Cerebellar nuclear complex (tissue), 1 donor: ENCODE results near the gene TRAF1.

Experiments
- DNase-seq, 2 experiments: peaks; one replicate each; lab custom pipeline; 2025; lab: John Stamatoyannopoulos, UW

The TRAF1 gene

DNA sequence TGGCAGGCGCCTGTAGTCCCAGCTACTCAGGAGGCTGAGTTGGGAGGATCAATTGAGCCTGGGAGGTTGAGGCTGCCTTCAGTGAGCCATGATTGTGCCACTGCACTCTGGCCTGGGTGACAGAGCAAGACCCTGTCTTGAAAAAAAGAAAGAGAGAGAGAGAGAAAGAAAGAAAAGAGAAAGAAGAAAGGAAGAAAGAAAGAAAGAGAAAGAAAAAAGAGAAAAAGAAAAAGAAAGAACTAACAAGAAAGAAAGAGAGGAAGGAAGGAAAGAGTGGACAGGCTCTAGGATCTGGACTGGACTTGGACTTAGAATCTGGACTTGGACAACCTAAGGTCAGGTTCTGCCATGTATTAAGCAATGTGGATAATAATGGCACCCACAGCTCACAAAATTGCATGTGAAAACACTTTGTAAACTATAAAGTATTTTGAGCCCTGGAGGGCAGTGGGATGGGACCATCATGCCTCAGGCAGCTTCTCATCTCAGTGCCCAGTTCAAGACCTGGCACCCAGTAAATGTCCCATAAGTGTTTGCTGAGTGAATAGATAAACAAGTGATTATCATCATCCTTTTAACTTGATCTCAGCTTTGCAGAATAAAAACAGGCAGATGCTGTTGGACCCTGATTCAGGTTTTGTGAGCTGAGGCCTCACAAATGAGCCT lies 36.9 kb downstream of the TRAF1 start:
- DNase-seq = no peak

DNA sequence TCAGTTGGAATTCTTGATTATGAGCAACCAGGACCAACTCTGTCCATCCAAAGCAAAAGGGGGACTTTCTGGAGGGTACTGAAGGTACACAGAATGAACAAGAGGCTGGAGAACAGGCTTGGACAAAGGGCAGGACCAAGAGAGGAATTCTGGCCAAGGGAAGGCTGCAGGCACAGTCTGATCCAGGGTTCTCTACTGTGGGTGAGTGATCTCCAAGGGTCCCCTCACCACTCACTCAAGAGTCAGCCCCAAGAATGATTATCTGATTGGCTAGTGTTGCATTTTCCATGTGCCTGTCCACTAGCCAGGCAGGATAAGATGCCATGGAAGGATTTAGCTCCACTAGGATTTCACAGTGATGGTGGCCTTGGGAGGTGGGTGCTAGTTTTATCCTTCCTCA lies 38.0 kb downstream of the TRAF1 start:
- no peak for DNase-seq

DNA sequence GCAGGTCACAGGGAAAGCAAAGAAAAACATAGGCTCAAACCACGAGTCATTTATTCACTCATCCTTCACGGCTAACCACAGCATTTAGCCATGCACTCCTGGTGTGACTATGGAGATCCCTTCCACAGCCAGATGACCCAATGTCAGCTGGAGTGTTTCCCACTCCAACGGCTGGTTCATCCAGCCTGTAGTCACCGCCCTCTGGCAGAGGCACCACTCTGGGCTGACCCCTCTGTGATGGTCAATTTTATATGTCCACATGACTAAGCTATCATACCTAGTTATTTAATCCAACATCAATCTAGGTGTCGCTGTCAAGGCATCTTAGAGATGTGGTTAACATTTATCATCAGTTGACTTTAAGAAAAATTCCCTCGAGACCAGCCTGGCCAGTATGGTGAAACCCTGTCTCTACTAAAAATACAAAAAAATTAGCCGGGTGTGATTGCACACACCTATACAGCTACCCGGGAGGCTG lies 40.1 kb downstream of the TRAF1 start:
- no peak for DNase-seq

DNA sequence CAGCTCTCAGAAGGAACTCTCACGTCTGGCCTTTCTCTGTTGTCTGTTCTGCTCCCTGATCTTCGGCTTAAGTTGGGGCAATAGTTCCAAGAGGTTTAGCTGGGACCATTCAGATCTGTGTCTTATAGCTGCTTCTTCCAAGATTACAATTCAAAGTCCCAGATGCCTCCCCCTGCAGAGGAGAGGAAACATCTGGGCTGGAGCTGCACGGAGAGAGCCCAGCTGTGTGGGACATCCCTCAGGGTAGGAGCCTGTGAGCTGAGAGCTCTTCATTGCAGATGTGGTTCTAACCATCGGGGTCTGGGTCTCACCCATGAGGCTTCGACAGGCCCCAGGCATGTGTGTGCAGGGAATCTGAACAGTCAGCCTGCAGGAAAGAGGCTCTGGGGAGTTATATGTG lies 40.6 kb downstream of the TRAF1 start:
- DNase-seq = no peak

DNA sequence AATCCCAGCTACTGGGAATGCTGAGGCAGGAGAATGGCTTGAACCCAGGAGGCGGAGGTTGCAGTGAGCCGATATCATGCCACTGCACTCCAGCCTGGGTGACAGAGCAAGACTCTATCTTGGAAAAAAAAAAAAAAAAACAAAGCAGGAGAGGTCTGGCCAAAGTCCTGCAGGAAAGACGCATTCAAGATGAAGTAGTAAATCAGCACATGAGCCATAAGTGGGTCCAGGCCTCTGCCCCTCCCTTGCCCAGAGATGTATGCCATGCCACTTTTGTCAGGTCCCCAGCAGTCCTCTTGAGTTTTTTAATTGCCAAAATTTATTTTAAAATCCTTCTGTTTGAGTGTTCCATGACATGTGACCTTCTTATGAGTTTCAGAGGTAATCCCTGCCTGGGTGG lies 41.1 kb downstream of the TRAF1 start:
- DNase-seq = no peak

DNA sequence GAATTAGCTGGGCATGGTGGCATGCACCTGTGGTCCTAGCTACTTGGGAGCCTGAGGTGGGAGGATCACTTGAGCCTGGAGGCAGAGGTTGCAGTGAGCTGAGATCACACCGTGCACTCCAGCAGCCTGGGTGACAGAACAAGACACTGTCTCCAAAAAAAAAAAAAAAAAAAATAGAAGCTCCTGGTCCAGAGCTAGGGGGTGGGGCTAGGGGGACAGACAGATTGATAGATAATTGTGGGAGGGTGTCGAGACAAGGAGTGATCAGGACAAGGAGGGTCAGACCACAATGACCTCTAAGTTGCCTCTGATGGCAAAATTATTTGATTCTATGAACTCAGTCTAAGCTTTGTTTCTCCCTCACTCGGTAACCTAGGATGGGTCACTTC lies 43.0 kb downstream of the TRAF1 start:
- DNase-seq = no peak

DNA sequence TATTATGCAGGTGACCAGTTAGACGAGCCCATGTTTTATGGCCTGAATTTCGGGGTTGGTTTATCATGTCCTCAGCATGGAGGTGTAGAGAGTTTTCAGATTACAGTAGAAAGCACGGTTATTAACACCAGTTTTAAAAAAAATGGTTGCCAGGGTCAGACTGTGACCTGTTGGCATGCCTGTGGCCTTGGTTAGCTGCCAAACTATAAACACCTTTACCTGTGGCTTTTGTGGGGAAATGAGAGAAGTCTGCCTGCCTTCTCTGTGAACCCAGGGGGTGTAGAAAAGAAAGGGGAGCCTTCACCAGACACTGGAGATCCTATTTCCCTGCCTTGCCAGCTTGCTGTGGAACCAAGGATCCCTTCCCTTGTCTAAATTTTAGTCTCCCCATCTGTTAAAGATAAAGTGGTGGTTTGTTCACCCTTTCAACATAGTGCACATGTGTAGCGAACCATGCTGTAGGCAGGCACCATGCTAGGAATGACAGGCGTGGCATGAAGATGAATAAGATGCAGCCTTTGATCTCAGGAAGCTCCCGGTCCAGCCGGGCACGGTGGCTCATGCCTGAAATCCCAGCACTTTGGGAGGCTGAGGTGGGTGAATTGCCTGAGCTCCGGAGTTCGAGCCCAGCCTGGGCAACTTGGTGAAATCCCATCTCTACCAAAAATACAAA lies 43.5 kb downstream of the TRAF1 start:
- no peak for DNase-seq

DNA sequence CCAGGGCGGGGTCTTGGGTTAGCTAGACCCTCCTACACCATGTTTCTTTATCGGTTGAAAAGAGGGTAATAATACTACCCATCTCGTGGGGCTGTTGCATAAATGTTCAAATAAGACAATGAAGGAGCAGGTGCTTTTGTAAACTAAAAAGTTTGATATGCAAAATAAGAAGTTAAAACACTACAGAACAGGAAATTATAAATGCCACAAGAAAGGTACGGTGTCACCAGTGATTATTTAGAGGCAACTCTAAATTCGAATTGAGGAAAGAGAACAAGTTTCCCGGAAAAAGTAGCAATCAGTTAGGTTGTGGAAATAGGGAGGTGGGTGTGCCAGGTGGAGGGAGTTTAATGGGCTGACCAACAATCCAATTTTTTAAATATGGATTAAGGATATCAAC lies 47.1 kb downstream of the TRAF1 start:
- DNase-seq = no peak

DNA sequence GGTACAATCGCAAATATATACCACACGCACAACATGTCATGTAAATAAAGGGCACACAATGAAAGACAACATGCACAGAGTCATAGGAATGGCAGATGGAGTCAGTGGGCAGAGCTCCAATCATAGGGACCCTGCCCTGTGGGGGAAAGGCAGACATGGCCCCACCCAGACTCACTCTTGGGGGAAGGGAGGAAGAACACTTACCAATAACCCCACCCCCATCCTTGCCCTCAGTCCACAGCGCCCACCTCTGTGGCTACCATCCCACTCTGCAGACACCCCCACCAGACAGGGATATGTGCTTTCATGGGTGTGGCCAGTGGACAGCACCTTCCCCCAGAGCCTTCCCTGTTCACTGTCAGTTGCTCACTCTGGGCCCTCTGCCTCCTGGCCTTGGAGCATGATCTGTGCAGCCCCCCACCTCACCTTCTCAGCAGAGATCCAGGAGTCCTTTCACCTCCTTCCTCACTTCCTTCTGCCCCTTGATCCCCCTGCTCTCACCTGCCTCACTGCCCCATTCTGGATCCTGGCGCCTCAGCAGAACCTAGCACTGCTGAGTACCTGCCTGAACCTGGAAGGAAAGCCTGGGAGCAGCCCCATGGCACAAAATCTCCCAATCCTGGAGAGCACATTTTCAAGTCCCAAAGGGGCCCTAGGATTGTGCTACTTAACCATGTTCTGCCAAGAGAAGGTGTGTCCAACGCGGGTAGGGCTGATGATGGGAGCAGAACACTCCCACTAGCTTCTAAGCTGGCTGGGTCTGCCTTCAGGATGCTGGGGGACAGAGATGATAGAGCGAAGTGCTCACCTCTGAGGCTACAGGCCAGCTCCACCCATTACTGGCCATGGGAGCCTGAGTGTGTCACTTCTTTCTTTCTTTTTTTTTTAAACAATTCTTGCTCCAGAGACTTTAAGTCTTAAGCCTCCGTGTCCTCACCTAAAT lies 48.1 kb downstream of the TRAF1 start:
- no peak for DNase-seq

DNA sequence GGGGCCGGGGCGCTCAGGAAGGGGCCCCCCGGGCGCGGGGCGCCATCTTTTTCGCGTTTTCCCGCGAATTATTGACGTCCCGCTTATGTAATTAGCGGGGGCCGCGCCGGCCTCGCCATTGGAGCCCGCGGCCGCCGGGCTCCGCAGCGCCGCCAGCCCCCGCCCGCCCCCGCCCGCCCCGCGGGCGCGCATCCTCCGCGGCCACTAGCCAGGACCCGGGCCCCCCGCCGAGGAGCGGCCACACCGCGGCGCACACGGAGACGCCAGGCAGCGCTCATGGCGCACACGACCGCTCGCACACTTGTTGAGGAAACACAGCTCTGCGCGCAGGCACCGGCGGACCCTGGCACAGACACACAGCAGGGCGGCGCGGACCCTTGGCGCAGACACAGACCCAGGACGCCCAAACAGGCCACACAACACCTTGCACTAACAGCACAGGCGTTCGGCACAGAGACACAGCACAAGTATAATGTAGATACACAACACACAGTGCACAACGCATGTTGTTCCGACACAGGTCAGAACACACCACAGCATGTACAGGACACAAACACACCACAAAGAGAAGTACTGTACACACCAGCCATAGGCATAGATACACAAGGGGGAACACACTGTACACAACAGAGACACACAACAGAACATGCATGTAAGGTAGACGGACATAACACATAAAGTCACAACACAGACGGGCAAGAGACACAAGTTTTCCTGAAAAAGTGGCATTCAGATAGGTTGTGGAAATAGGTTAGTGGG lies 49.1 kb downstream of the TRAF1 start:
- DNase-seq = no peak

DNA sequence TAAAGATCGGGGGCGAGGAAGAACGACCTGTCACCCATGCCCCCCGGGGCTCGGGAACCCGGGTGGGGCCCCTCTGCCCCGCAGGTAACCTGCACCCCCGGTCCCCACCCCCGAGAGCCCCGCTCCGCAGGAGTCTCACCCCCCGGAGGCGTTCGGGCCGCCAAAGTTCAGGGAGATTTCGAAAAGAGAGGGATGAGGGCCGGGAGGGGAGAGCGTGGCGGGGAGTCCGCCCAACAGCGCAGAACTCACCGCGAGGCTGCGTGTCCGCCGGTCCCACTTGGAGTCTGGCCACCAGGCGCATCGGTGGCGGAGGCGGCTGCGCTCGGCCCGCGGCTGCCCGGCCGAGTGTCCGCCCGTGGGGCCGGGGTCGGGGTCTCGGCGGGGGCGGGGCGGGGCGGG lies 49.8 kb downstream of the TRAF1 start, which contains the start of gene PHF19:
TSS of gene PHF19 (minus strand) at position 347 of the 399 bp plus-strand sequence. CDS start 2,447 bp downstream, outside the sequence.
- no peak for DNase-seq

DNA sequence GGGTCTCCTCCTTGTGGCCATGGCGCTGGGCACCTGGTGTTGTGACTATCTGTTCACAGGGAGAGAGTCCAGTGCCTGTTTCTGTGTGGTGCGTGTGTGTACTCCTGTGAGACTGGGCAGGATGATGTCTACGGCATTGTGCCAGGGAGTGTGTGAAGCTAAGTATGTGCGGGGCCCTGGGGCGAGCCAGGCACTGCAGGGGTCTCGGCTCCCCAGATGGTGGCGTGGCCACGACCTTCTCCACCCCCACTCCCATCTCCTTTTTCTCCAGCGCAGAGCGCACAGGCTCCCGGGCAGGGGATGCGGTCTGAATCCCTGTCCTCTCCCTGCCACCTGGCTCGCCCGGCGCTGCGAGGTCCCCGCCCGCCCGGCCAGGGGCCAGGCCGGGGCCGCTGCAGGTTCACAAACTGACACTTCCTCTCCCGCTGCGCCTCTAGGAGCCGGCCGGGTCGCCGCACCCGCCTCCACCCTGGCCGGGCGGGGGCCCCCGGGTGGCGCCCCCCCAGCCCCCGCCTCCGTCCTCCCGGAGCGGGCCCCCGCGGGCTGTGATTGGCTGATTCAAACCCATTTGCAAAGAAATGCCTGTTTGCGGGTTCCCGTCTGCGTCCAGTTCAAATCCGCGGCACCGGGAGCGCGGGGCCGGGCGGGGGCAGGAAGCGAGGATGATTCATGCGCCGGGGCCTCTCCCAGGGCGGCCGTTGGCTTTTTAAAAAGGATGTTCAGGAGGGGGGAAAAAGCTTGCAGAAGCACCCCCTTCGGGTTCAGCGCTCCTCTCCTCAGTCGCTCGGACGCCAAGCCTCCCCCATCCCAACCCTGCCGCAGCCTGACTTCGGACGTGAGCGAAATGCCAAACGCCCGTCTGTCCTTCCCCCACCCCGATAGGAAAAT lies 50.4 kb downstream of the TRAF1 start:
- peak; percentile 30 to 61 for DNase-seq

DNA sequence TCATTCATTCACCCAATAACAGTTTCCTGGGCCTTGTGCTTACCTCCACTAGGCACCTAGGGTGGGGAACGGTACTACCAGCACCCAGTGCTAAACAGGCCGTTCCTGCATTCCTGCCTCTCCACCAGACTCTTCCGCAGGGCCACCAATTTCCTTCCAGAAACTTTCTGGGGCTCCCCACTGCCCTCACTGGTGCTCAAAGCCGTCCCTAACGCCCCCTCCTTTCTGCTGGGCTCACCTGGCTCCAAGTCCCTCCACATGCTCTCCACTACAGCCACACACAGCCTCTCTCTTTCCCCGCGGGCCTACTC lies 51.0 kb downstream of the TRAF1 start:
- no peak for DNase-seq

DNA sequence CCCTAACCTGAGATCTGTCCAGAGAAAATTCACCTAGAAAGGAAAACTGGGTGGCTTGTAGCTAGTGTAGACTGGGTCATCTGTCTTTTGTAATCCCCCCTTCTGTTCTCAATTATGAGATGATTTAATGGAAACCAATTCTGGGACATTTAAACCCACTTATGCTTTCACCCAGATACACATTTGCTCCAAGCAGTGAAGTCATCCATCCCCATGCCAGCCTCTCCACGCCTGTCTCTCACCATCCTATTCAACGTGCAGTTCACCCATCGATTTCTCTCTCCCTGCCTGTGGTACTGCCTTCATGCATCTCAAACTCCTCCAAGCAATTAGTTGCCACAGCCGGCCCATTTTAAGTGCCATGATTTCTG lies 51.4 kb downstream of the TRAF1 start:
- DNase-seq = no peak

DNA sequence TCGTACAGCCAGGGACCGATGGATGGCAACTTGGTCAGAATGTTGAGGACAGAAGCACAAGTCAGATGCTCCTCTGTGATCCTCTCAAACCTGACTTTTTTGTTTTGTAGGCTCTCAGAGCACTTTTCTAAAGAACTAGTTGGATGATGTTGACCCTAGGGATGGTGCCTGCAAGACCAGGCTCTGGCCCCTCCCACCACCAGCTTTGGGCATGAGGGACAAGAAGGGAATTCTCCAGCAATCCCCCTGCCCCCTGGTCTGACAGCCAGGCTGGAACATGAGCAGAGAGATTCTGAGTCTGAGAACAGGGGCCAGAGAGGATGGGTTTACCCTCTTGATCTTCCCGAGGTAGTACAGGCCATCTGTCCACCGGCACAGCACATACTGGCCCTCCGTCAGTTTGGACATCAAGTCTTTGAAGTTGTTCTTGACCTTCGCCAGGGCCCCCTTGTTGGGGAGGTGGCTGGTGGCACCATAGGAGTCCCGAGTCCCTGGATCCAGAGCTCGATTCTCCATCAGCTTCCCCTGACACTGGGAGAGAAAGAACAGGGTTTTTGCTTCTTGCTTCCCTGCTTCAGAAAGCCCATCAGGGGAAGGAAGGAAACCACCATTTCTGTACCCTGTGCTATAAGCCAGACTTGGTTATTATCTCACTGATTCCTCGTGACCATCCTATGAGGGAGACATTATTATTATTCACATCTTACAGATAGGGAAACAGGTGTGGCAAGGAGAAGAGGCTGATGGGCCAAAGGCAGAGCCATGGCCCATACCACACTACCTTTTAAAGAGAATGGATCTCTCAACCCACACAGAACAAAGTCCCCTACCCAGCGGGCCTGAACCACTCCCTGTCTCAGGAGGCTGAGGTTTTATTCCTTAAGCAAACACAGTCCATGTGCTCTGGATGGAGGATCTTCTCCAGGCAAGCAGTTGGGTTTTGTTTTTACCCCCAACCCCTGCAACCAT lies 52.1 kb downstream of the TRAF1 start:
- DNase-seq = no peak

DNA sequence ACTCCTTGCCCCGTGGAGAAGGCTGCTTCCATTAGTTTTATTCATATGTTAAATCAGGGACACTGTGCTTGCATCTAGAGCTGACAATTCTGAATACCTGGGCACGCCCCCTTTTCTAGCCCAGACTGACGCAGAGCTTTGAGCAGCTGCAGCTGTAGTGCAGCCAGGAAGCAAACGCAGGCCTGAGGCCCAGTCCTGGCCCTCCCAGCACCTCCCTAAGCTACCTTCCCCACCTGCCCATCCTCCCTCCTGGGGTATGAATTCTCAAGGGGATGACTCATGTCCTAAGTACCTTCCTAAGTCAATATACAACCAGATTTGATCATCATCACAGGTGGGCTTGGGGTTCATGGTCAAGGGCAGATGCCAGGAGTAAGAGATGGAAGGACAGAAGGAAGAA lies 53.1 kb downstream of the TRAF1 start:
- DNase-seq = no peak

DNA sequence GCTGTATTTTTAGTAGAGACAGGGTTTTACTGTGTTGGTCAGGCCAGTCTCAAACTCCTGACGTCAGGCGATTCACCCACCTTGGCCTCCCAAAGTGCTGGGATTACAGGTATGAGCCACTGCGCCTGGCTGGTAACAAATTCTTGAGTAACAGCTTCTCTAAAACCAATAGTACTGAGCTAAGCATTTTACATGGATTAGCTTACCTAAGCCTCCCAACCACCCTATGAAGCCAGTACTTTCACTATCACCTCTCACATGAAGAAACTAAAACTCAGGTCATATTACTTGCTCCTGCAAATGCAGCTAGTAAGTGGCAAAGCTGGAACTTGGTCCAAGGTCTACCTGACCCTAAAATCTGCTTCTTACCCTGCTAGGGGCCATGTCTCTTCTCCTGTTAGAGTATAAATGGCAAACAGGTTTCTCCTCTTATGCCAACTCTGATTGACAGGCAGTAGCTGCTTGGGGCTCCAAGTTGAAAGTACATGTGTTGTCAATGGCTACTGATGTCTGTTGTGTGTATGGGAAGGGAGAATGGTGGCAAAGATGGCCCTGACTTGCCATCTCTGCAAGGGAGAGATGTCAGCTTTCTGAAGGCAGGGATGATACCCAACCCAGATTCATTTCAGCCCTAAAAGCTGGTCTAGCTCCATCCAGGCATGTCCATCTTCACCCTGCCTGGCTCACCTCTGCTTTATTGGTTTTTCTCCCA lies 53.6 kb downstream of the TRAF1 start:
- no peak for DNase-seq

DNA sequence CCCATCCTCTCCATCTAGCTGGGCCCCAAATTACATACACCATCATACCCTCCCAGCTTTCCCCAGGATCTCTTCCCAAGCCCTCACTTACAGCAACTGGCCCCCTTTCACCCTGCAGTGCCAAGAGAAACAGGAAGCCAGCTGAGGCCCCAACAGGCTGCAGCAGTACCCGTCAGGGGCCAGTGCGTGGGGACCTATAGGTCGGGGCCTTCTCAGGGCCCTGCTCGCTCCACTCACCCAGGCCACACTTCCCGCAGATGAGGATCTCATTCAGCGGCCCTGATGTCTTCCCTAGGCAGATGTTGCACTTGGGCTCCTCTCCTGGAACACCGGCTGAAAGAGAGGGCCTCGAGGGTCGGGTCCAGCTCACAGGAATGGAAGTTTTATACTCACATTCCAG lies 56.4 kb downstream of the TRAF1 start:
- DNase-seq = no peak

DNA sequence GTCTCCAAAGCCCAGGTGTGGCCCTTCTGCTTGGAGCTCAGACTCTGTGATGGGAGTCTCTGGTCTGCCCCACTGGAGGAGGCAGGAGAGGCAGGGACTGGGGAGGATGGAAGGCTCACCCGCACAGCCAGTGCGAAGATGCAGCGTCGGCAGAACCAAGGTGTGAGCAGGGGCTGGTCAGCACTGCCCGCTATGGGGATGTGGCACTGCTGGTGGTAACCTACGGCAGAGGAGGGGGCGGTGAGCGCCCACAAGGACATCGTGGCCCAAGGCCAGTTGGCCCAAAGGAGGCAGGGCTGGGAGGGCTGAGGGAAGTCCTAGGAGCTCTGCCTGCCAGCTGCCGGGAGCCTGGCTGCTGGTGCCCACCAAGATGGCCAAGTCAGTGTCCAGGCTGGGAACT lies 56.9 kb downstream of the TRAF1 start:
- DNase-seq = no peak
